ENCODE measurements around the gene CDCA7. TPM values are rescaled to one million over a fixed set of nuclear protein-coding genes. Genes with fewer than 3 reads are reported as not detected.
"Not testable (repeated sequence)": the region's sequence is repeated elsewhere in the genome, so short reads cannot be mapped to it uniquely, and the experiment has no call there.

The CDCA7 gene
- total RNA-seq = 0.59 and 1.1 TPM in 2 replicates

GRCh38 chr2:173354582-173355131 lies at the start of gene CDCA7:
TSS of gene CDCA7 (plus strand) at chr2:173354872. CDS start at chr2:173354964, 92 bp downstream.
- H3K9me3 ChIP-seq (ENCODE audit: low read depth, low read length) = no peaks in the 10 kb centered on the region
- no peaks in the 10 kb centered on the region for H4K20me1 ChIP-seq (ENCODE audit: insufficient read depth, low read length)
- H2AFZ ChIP-seq (ENCODE audit: low read length) = peak within 1 kb of the TSS; percentile 95
- peak within 1 kb of the TSS; percentile 92 for H3K4me2 ChIP-seq (ENCODE audit: insufficient read depth, low read length)
- no peaks in the 10 kb centered on the region for H3K79me2 ChIP-seq (ENCODE audit: insufficient read depth, low read length)
- H3K27me3 ChIP-seq (ENCODE audit: insufficient read depth, low read length) = peaks cover 48% of the 10 kb centered on the region
- H3K36me3 ChIP-seq (ENCODE audit: insufficient read depth, low read length) = no peaks in the 10 kb centered on the region
- peaks cover 11% of the 10 kb centered on the region for H3K4me1 ChIP-seq (ENCODE audit: insufficient read depth, low read length)
- H3K27ac ChIP-seq (ENCODE audit: low read depth, low read length) = peak within 1 kb of the TSS; percentile 33
- peak; percentile 91 for DNase-seq (ENCODE audit: insufficient read length, low spot score, missing footprints)
- TF ChIP-seq CTCF (IDR thresholded peaks at IDR 0.05; ENCODE audit: extremely low read depth, low read depth, low read length) = no peak
- peak within 1 kb of the TSS; percentile 80 for H3K4me3 ChIP-seq (ENCODE audit: insufficient read depth, low read length)

- Histone ChIP-seq H3K4me1 (ENCODE audit: insufficient read depth, low read length) (no peaks in the 10 kb centered on the region), H4K20me1 (ENCODE audit: insufficient read depth, low read length) (no peaks in the 10 kb centered on the region), H3K4me2 (ENCODE audit: insufficient read depth, low read length) (no peak overlapping the region), H3K36me3 (ENCODE audit: insufficient read depth, low read length) (no peaks in the 10 kb centered on the region), H3K27me3 (ENCODE audit: insufficient read depth, low read length) (no peaks in the 10 kb centered on the region), H3K9me3 (ENCODE audit: low read depth, low read length) (no peaks in the 10 kb centered on the region), H2AFZ (ENCODE audit: low read length) (no peak overlapping the region), H3K4me3 (ENCODE audit: insufficient read depth, low read length) (no peak overlapping the region), H3K27ac (ENCODE audit: low read depth, low read length) (no peak overlapping the region), H3K79me2 (ENCODE audit: insufficient read depth, low read length) (no peaks in the 10 kb centered on the region)
- TF ChIP-seq CTCF (IDR thresholded peaks at IDR 0.05; ENCODE audit: extremely low read depth, low read depth, low read length) = no peak
- DNase-seq (ENCODE audit: insufficient read length, low spot score, missing footprints) = no peak
Observed at GRCh38 chr2:173305303-173305702, 49.4 kb upstream of the CDCA7 start.

GRCh38 chr2:173307293-173307692 lies 47.4 kb upstream of the CDCA7 start:
- H3K27ac ChIP-seq (ENCODE audit: low read depth, low read length) = no peak overlapping the region
- no peak overlapping the region for H3K4me3 ChIP-seq (ENCODE audit: insufficient read depth, low read length)
- no peak for TF ChIP-seq CTCF (IDR thresholded peaks at IDR 0.05; ENCODE audit: extremely low read depth, low read depth, low read length)
- no peaks in the 10 kb centered on the region for H3K9me3 ChIP-seq (ENCODE audit: low read depth, low read length)
- H3K4me1 ChIP-seq (ENCODE audit: insufficient read depth, low read length) = no peaks in the 10 kb centered on the region
- no peaks in the 10 kb centered on the region for H3K79me2 ChIP-seq (ENCODE audit: insufficient read depth, low read length)
- no peaks in the 10 kb centered on the region for H3K36me3 ChIP-seq (ENCODE audit: insufficient read depth, low read length)
- DNase-seq (ENCODE audit: insufficient read length, low spot score, missing footprints) = no peak
- no peak overlapping the region for H2AFZ ChIP-seq (ENCODE audit: low read length)
- H4K20me1 ChIP-seq (ENCODE audit: insufficient read depth, low read length) = no peaks in the 10 kb centered on the region
- H3K4me2 ChIP-seq (ENCODE audit: insufficient read depth, low read length) = no peak overlapping the region
- H3K27me3 ChIP-seq (ENCODE audit: insufficient read depth, low read length) = no peaks in the 10 kb centered on the region

- H2AFZ ChIP-seq (ENCODE audit: low read length); H3K27ac ChIP-seq (ENCODE audit: low read depth, low read length); H3K27me3 ChIP-seq (ENCODE audit: insufficient read depth, low read length); DNase-seq (ENCODE audit: insufficient read length, low spot score, missing footprints); H3K4me1 ChIP-seq (ENCODE audit: insufficient read depth, low read length); H3K36me3 ChIP-seq (ENCODE audit: insufficient read depth, low read length); H3K4me2 ChIP-seq (ENCODE audit: insufficient read depth, low read length); H3K79me2 ChIP-seq (ENCODE audit: insufficient read depth, low read length); H3K4me3 ChIP-seq (ENCODE audit: insufficient read depth, low read length); H4K20me1 ChIP-seq (ENCODE audit: insufficient read depth, low read length); H3K9me3 ChIP-seq (ENCODE audit: low read depth, low read length): not testable (repeated sequence)
Observed at GRCh38 chr2:173309370-173309769, 45.3 kb upstream of the CDCA7 start.

Data from osteoblast (primary cell).